Mesendoderm (in vitro differentiated cells): ENCODE data around the gene TPPP.

Experiments
- DNase-seq: peaks from one replicate; pipeline ENCODE4 v3.0.0; 2013
- H2AK5ac ChIP-seq: 2 replicates; pipeline ENCODE4 v1.6.1; 2013; ENCODE audit warnings: low read length, inconsistent platforms
- H2BK120ac ChIP-seq: 2 replicates; pipeline ENCODE4 v1.6.1; 2013; ENCODE audit warnings: low read depth, mild to moderate bottlenecking, low read length, moderate library complexity, mixed read lengths
- H2BK15ac ChIP-seq: replicated peaks from 2 replicates; pipeline ENCODE4 v1.6.1; 2013; ENCODE audit warnings: low read depth, mild to moderate bottlenecking, moderate library complexity
- H2BK5ac ChIP-seq: 2 replicates; pipeline ENCODE4 v1.6.1; 2013; ENCODE audit warnings: low read length, inconsistent platforms
- H3K18ac ChIP-seq: 2 replicates; pipeline ENCODE4 v1.6.1; 2013; ENCODE audit warnings: mild to moderate bottlenecking, low read length, mixed read lengths
- H3K23ac ChIP-seq: one replicate; pipeline ENCODE4 v1.6.1; 2013; ENCODE audit warnings: low read length
- H3K27ac ChIP-seq: 2 replicates; pipeline ENCODE4 v1.5.1; 2013; ENCODE audit warnings: low read depth, mild to moderate bottlenecking, inconsistent platforms, low read length, moderate library complexity
- H3K27me3 ChIP-seq: 2 replicates; pipeline ENCODE4 v1.6.1; 2013; ENCODE audit warnings: low read length, control low read depth, mild to moderate bottlenecking, inconsistent platforms; ENCODE audit not compliant: insufficient read depth, poor library complexity
- H3K36me3 ChIP-seq: 2 replicates; pipeline ENCODE4 v1.6.1; 2013; ENCODE audit warnings: low read length, inconsistent platforms; ENCODE audit not compliant: control insufficient read depth, insufficient read depth
- H3K4ac ChIP-seq: one replicate; pipeline ENCODE4 v1.6.1; 2013; ENCODE audit warnings: low read depth, mild to moderate bottlenecking, low read length, moderate library complexity
- H3K4me1 ChIP-seq: 2 replicates; pipeline ENCODE4 v1.6.1; 2013; ENCODE audit warnings: low read depth, low read length, inconsistent platforms; ENCODE audit not compliant: control insufficient read depth
- H3K4me2 ChIP-seq: 2 replicates; pipeline ENCODE4 v1.6.1; 2013; ENCODE audit warnings: low read length
- H3K4me3 ChIP-seq: 2 replicates; pipeline ENCODE4 v1.5.1; 2013; ENCODE audit warnings: mild to moderate bottlenecking, low read length
- H3K56ac ChIP-seq: one replicate; pipeline ENCODE4 v1.6.1; 2013; ENCODE audit warnings: low read length
- H3K79me1 ChIP-seq: 2 replicates; pipeline ENCODE4 v1.6.1; 2013; ENCODE audit warnings: low read length, inconsistent platforms
- H3K79me2 ChIP-seq: 2 replicates; pipeline ENCODE4 v1.6.1; 2013; ENCODE audit warnings: mild to moderate bottlenecking, low read length; ENCODE audit not compliant: control insufficient read depth, insufficient read depth
- H3K9ac ChIP-seq: 2 replicates; pipeline ENCODE4 v1.6.1; 2013; ENCODE audit warnings: low read length, inconsistent platforms
- H4K5ac ChIP-seq: one replicate; pipeline ENCODE4 v1.6.1; 2013; ENCODE audit warnings: low read length
- H4K8ac ChIP-seq: one replicate; pipeline ENCODE4 v1.6.1; 2013; ENCODE audit warnings: low read depth, mild to moderate bottlenecking, control low read depth, low read length, moderate library complexity
- WGBS: extraction: QIAGEN DNeasy Blood & Tissue Kit; methylation state at CpG from one replicate; pipeline ENCODE4 v1.1.7; 2013; ENCODE audit warnings: low lambda C conversion rate, missing lambda C conversion rate; ENCODE audit not compliant: insufficient coverage; ENCODE audit errors: extremely low coverage; 5-methylcytosine and 5-hydroxymethylcytosine counted together

The TPPP gene

DNA sequence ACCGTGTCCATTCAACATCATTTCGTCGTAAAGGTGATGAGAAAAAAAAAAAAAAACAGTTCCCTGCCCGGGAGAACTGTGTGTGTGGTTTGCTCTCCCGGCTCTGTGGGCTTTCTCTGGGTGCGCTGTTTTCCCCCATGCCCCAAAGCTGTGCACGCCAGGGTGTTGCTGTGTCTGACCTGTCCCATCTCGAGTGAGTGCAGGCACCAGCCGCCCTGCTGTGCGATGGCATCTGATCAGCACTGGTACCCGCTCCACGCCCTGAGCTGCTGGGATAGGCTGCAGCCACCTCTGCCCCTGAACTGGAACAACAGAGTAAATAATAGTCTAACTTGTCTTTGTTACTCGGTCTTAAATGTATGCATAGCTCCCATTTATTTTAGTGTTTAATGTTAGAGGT is 47.7 kb downstream of the TPPP start:
- Histone ChIP-seq H3K4me2 (no peak overlapping the region), H3K79me1 (peaks cover 2% of the 10 kb centered on the region), H2AK5ac (no peak overlapping the region), H2BK15ac (no peak overlapping the region), H3K18ac (no peak overlapping the region), H3K79me2 (no peaks in the 10 kb centered on the region), H3K27me3 (no peaks in the 10 kb centered on the region), H3K23ac (no peak overlapping the region), H3K27ac (no peak overlapping the region), H3K4me1 (no peaks in the 10 kb centered on the region), H3K4ac (no peak overlapping the region), H2BK120ac (no peak overlapping the region), H3K56ac (no peak overlapping the region), H3K4me3 (no peak overlapping the region), H3K9ac (no peak overlapping the region), H4K8ac (no peak overlapping the region), H4K5ac (no peak overlapping the region), H2BK5ac (no peak overlapping the region), H3K36me3 (peaks cover 20% of the 10 kb centered on the region)
- DNase-seq, result no peak
- WGBS, result no CpG with 5 or more reads among the region's 13 CpGs

DNA sequence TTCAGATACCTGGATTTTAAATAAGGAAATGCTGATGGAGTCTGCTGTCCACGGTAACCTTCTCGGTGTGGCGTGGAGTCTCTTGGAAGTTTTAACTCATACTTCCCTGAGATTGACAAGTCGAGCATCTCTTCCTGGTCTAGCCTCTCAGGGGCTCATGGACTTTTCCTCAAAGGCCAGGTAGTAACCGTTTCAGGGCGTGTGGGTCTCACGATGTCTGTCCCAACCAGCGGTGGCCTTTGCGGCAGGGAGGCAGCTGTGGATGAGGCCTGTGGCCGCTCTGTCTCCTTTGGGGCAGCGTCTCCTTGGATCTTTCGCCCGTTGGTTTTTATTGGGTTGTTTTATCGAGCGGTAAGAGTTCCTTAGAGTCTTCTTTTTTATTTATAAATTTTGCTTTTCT is 48.2 kb downstream of the TPPP start:
- H3K27me3 ChIP-seq, result no peaks in the 10 kb centered on the region
- no CpG with 5 or more reads among the region's 15 CpGs for WGBS
- H3K79me2 ChIP-seq, result no peaks in the 10 kb centered on the region
- DNase-seq, result no peak
- H3K56ac ChIP-seq, result no peak overlapping the region
- no peak overlapping the region for H3K18ac ChIP-seq
- no peak overlapping the region for H4K5ac ChIP-seq
- H2BK120ac ChIP-seq, result no peak overlapping the region
- no peak overlapping the region for H3K23ac ChIP-seq
- H4K8ac ChIP-seq, result no peak overlapping the region
- H2BK5ac ChIP-seq, result no peak overlapping the region
- H2BK15ac ChIP-seq, result no peak overlapping the region
- H3K79me1 ChIP-seq, result peaks cover 2% of the 10 kb centered on the region
- H3K36me3 ChIP-seq, result peaks cover 20% of the 10 kb centered on the region
- no peak overlapping the region for H3K4me3 ChIP-seq
- H3K4ac ChIP-seq, result no peak overlapping the region
- no peak overlapping the region for H3K4me2 ChIP-seq
- H3K4me1 ChIP-seq, result no peaks in the 10 kb centered on the region
- H3K9ac ChIP-seq, result no peak overlapping the region
- no peak overlapping the region for H2AK5ac ChIP-seq
- no peak overlapping the region for H3K27ac ChIP-seq

GRCh38 chr5:644509-644908 is 48.6 kb downstream of the TPPP start:
- no peak overlapping the region for H2BK15ac ChIP-seq
- no peaks in the 10 kb centered on the region for H3K4me1 ChIP-seq
- no peak overlapping the region for H4K8ac ChIP-seq
- H3K4me3 ChIP-seq, result no peak overlapping the region
- H2BK5ac ChIP-seq, result no peak overlapping the region
- no peak overlapping the region for H3K23ac ChIP-seq
- H3K27me3 ChIP-seq, result no peaks in the 10 kb centered on the region
- H3K4ac ChIP-seq, result no peak overlapping the region
- no peak for DNase-seq
- no peak overlapping the region for H3K56ac ChIP-seq
- H3K79me2 ChIP-seq, result no peaks in the 10 kb centered on the region
- no CpG with 5 or more reads among the region's 13 CpGs for WGBS
- no peak overlapping the region for H3K18ac ChIP-seq
- H3K4me2 ChIP-seq, result no peak overlapping the region
- H4K5ac ChIP-seq, result no peak overlapping the region
- no peak overlapping the region for H3K9ac ChIP-seq
- no peak overlapping the region for H2BK120ac ChIP-seq
- H3K36me3 ChIP-seq, result peaks cover 20% of the 10 kb centered on the region
- peaks cover 2% of the 10 kb centered on the region for H3K79me1 ChIP-seq
- no peak overlapping the region for H2AK5ac ChIP-seq
- no peak overlapping the region for H3K27ac ChIP-seq

DNA sequence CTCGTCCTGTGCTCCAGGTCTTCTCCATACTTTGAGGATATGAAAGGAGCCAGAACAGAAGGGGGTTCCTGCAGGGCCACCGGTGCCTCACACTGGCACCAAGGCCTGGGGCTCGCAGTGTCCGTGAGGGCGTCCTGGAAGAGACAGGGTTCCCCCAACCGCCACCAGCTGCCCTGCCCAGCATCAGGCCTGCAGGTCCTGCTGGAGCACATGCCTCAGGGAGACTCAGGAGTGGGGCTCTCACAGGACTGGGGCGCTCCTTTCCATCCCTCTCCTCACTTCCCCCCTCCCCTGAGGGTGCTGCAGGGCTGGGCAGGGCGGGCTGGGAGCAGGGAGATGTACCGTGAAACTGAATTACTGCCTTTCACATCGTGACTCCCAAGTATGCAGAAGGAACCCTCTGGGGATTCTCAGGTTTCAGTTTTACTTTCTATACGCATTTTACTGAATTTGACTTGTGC is 49.3 kb downstream of the TPPP start:
- Histone ChIP-seq H3K36me3 (peaks cover 20% of the 10 kb centered on the region), H3K4me1 (no peaks in the 10 kb centered on the region), H3K27me3 (no peaks in the 10 kb centered on the region), H3K18ac (no peak overlapping the region), H3K9ac (no peak overlapping the region), H3K23ac (no peak overlapping the region), H2BK15ac (no peak overlapping the region), H3K4me3 (no peak overlapping the region), H3K79me1 (peaks cover 2% of the 10 kb centered on the region), H3K4ac (no peak overlapping the region), H2BK120ac (no peak overlapping the region), H3K56ac (no peak overlapping the region), H2AK5ac (no peak overlapping the region), H2BK5ac (no peak overlapping the region), H4K8ac (no peak overlapping the region), H3K4me2 (no peak overlapping the region), H3K79me2 (no peaks in the 10 kb centered on the region), H4K5ac (no peak overlapping the region), H3K27ac (no peak overlapping the region)
- WGBS, result no CpG with 5 or more reads among the region's 11 CpGs
- DNase-seq, result no peak

GRCh38 chr5:643351-643801 is 49.8 kb downstream of the TPPP start:
- H4K8ac ChIP-seq, result no peak overlapping the region
- no peak overlapping the region for H3K23ac ChIP-seq
- no peak for DNase-seq
- no peaks in the 10 kb centered on the region for H3K79me2 ChIP-seq
- H2BK5ac ChIP-seq, result no peak overlapping the region
- no peak overlapping the region for H3K9ac ChIP-seq
- no peak overlapping the region for H2BK120ac ChIP-seq
- H3K36me3 ChIP-seq, result peaks cover 20% of the 10 kb centered on the region
- no CpG with 5 or more reads among the region's 21 CpGs for WGBS
- no peak overlapping the region for H3K4me2 ChIP-seq
- H3K56ac ChIP-seq, result no peak overlapping the region
- no peak overlapping the region for H3K18ac ChIP-seq
- no peak overlapping the region for H2BK15ac ChIP-seq
- no peak overlapping the region for H3K4ac ChIP-seq
- H3K27ac ChIP-seq, result no peak overlapping the region
- no peak overlapping the region for H4K5ac ChIP-seq
- no peak overlapping the region for H2AK5ac ChIP-seq
- no peaks in the 10 kb centered on the region for H3K27me3 ChIP-seq
- H3K4me1 ChIP-seq, result no peaks in the 10 kb centered on the region
- H3K79me1 ChIP-seq, result peaks cover 2% of the 10 kb centered on the region
- no peak overlapping the region for H3K4me3 ChIP-seq

GRCh38 chr5:642481-642880 is 50.7 kb downstream of the TPPP start:
- H3K56ac ChIP-seq, result no peak overlapping the region
- H3K4me1 ChIP-seq, result no peaks in the 10 kb centered on the region
- peaks cover 21% of the 10 kb centered on the region for H3K36me3 ChIP-seq
- H2BK15ac ChIP-seq, result no peak overlapping the region
- H2BK120ac ChIP-seq, result no peak overlapping the region
- H3K27me3 ChIP-seq, result no peaks in the 10 kb centered on the region
- no peak overlapping the region for H4K8ac ChIP-seq
- H3K27ac ChIP-seq, result no peak overlapping the region
- no peak overlapping the region for H3K18ac ChIP-seq
- no peak overlapping the region for H3K9ac ChIP-seq
- no peaks in the 10 kb centered on the region for H3K79me2 ChIP-seq
- H2AK5ac ChIP-seq, result no peak overlapping the region
- no peak overlapping the region for H3K4me2 ChIP-seq
- no CpG with 5 or more reads among the region's 14 CpGs for WGBS
- H3K79me1 ChIP-seq, result peaks cover 2% of the 10 kb centered on the region
- no peak overlapping the region for H3K23ac ChIP-seq
- H2BK5ac ChIP-seq, result no peak overlapping the region
- no peak overlapping the region for H3K4ac ChIP-seq
- no peak for DNase-seq
- H4K5ac ChIP-seq, result no peak overlapping the region
- H3K4me3 ChIP-seq, result no peak overlapping the region
